Fibroblast of mammary gland (primary cell): Measurements from ENCODE around the gene SNX9.

Source experiments
- DNase-seq: peaks from one replicate; pipeline ENCODE4 v3.0.0-alpha.2; 2010; ENCODE audit warnings: low read depth
- H3K4me3 ChIP-seq: 2 replicates; pipeline ENCODE4 v1.5.1; 2011; ENCODE audit warnings: low read depth, mild to moderate bottlenecking, low read length, moderate library complexity; ENCODE audit not compliant: control insufficient read depth
- TF ChIP-seq, protein P1 (sequence below): conservative IDR thresholded peaks from 2 replicates; pipeline ENCODE4 v1.5.1; 2011; ENCODE audit warnings: low read depth, low read length, inconsistent platforms; ENCODE audit not compliant: control insufficient read depth, insufficient read depth

Gene SNX9

GRCh38 chr6:157978021-157978783 lies 155.2 kb downstream of the SNX9 start:
- DNase-seq = no peak
- TF ChIP-seq, protein P1, sequence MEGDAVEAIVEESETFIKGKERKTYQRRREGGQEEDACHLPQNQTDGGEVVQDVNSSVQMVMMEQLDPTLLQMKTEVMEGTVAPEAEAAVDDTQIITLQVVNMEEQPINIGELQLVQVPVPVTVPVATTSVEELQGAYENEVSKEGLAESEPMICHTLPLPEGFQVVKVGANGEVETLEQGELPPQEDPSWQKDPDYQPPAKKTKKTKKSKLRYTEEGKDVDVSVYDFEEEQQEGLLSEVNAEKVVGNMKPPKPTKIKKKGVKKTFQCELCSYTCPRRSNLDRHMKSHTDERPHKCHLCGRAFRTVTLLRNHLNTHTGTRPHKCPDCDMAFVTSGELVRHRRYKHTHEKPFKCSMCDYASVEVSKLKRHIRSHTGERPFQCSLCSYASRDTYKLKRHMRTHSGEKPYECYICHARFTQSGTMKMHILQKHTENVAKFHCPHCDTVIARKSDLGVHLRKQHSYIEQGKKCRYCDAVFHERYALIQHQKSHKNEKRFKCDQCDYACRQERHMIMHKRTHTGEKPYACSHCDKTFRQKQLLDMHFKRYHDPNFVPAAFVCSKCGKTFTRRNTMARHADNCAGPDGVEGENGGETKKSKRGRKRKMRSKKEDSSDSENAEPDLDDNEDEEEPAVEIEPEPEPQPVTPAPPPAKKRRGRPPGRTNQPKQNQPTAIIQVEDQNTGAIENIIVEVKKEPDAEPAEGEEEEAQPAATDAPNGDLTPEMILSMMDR = no peak
- no peak overlapping the region for H3K4me3 ChIP-seq

DNA sequence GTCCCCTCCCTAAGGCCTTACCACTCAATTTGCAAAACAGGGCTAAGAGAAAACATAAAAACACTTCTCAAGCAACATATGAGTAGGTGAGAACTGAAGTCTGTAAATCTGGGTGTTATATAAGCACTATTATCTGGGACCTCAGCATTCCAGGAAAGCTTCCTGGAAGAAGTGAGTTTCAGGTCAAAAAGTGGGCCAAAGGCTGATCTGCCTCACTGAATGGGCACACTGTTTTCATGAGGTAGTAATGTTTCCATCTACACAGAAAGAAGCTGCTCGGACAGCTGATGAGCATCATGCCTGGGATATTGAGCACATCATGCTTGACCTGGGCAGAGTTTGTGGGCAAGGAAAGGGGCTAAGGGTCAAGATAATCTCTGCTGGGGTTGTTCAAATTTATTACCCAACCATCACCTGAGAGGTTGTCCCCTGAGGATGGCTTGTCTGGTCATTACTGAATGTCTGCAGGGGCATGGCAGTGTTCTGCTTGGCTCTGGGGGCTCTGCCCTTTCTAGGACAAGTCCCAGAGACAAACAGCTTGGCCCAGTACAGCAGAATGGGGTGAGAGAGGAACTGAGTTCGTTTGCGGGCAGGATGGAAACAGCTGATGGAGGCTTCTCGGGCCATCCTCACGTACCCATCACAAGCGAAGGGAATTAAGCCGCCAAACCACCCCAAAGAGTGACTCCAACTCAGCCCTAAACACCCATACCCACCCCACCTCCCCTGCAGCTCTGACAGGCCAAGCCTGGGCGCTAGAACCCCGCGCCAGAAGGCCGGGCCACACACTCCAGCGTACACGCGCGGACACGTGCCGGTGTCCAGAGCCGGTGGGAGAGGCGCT lies 157.5 kb downstream of the SNX9 start:
- H3K4me3 ChIP-seq = no peak overlapping the region
- TF ChIP-seq, protein P1 = no peak
- DNase-seq = no peak

GRCh38 chr6:157981132-157981394 lies 158.0 kb downstream of the SNX9 start:
- peak overlapping the region; percentile 64 for H3K4me3 ChIP-seq
- no peak for DNase-seq
- TF ChIP-seq, protein P1 = no peak

- TF ChIP-seq, protein P1 = peak; percentile 26
- DNase-seq = peak; percentile 51
- H3K4me3 ChIP-seq = peak within 1 kb of the TSS; percentile 64
These were observed 158.5 kb downstream of the SNX9 start, which contains the start of gene SYNJ2 for GRCh38 chr6:157981395-157982101. Gene SYNJ2 (plus strand): TSS chr6:157981863. CDS start chr6:157981962, 99 bp downstream.

DNA sequence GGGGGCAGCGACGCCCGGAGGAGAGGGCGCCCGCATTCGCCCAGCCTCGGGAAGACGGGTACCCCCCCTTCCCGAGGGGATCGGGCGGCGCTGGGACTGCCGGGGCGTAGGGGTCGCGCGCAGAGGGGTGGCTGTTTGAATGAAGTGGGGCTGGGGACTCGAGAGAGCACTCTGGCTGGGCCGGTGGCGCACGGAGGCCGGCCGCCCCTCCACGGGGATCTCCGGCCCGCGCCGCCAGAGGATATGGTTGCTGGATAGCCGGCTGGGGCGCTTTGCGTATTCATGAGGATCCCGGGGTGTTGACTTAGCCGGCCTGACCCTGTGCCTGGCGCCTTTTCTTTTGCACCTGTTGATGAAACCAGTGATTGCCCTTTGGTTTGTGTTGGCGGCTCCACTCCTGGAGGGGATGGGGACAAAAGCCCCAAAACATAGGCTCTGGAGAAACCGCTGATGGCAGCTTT lies 159.1 kb downstream of the SNX9 start:
- peak; percentile 19 for DNase-seq
- TF ChIP-seq, protein P1 = no peak
- H3K4me3 ChIP-seq = peak overlapping the region; percentile 64

DNA sequence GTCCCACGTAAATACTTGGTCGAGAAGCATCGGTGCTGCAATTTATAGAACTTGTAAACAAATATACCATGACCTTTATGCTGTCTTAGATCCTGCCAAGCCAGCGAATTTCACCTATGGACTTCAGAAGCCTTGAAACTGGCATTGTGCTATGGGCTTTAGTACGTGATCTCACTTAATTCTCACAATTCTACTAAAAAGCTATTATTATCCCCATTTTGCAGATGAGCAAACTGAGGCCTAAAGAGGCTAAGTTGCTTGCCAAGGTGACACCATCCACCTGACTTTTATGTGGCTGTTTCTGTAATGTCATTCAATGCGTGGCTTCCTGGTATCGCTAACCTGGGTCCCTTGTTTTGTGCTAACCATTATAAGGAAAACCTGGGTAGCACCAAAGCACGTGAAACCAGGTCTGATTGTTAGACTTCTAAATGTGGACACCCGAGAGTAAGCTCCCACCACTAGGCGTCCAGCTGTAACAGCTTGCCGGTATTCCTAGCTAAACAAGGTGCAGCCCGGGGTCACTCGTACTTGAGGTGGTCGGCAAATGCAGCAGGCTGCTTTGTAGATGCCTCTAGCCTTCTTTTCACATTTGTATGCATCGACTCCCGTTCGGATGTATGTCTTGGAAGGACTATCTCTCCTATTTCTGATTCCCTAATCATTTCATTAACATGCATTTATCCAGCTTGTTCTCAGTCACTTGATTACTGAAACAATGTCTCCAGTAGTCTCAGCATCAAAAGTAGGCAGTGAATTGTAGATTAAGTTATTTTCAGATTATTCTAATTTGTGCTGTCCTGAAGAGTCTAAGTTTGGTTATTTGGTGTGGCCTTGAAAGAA lies 159.7 kb downstream of the SNX9 start:
- peak overlapping the region; percentile 64 for H3K4me3 ChIP-seq
- TF ChIP-seq, protein P1 = peak; percentile 48
- DNase-seq = peak; percentile 59
